Cardiac muscle cell (in vitro differentiated cells and primary cell): ENCODE results near the gene PCMTD2. TPM values are rescaled to one million over a fixed set of nuclear protein-coding genes. Genes with fewer than 3 reads are reported as not detected.

Experiments used
- DNase-seq, 2 donors: peaks; one replicate each; pipeline versions ENCODE4 v3.0.0 to v3.0.0-alpha.2; 2010 to 2017; ENCODE audit warnings: low read depth in 1 of 2, low spot score in 1 of 2
- H3K27ac ChIP-seq: fragments of 200-600 bp; sonication (generic); 2 replicates; pipeline ENCODE4 v1.5.1; 2016
- H3K27me3 ChIP-seq: fragments of 200-600 bp; sonication (generic); 2 replicates; pipeline ENCODE4 v1.6.0; 2016; ENCODE audit warnings: control low read depth
- H3K36me3 ChIP-seq: fragments of 200-600 bp; sonication (generic); 2 replicates; pipeline ENCODE4 v1.5.1; 2016; ENCODE audit warnings: control low read depth
- H3K4me1 ChIP-seq: fragments of 200-600 bp; sonication (generic); 2 replicates; pipeline ENCODE4 v1.8.1; 2017; ENCODE audit warnings: low read depth, mild to moderate bottlenecking, mixed run types
- H3K4me3 ChIP-seq: fragments of 200-600 bp; sonication (generic); 2 replicates; pipeline ENCODE4 v1.5.1; 2016; ENCODE audit warnings: mild to moderate bottlenecking
- H3K9me3 ChIP-seq: fragments of 200-600 bp; sonication (generic); 2 replicates; pipeline ENCODE4 v1.5.1; 2017; ENCODE audit warnings: low read depth, mild to moderate bottlenecking, control low read depth
- CTCF ChIP-seq: IDR thresholded peaks from 2 replicates; pipeline ENCODE4 v1.5.1; 2012; ENCODE audit warnings: low read depth, mild to moderate bottlenecking, low read length
- polyA plus RNA-seq: library from polyadenylated mRNA; unstranded; fragments of >200 nt; fragmentation: Nextera tagmentation; extraction: Ambion mirVana; gene quantifications from 2 replicates; pipeline ENCODE4 v1.2.1, GENCODE V29; 2016
- total RNA-seq: library from RNA; depleted of rRNA; stranded (reverse); fragments of >200 nt; gene quantifications from 2 replicates; pipeline ENCODE4 v1.2.3, GENCODE V29; 2016

The PCMTD2 gene
- total and polyA plus RNA-seq, 2 experiments from 2014 or later = 50.4 to 186 TPM

GRCh38 chr20:64238851-64239387, 16.6 kb upstream of the PCMTD2 start:
- Histone ChIP-seq H3K36me3 (no peaks in the 10 kb centered on the region), H3K4me3 (no peak overlapping the region), H3K27ac (no peak overlapping the region), H3K27me3 (no peaks in the 10 kb centered on the region), H3K9me3 (no peaks in the 10 kb centered on the region), H3K4me1 (no peaks in the 10 kb centered on the region)
- TF ChIP-seq CTCF = no peak
- no peak for DNase-seq

GRCh38 chr20:64239449-64240242, 15.9 kb upstream of the PCMTD2 start:
- Histone ChIP-seq H3K4me1 (no peaks in the 10 kb centered on the region), H3K27me3 (no peaks in the 10 kb centered on the region), H3K36me3 (no peaks in the 10 kb centered on the region), H3K4me3 (no peak overlapping the region), H3K9me3 (no peaks in the 10 kb centered on the region), H3K27ac (no peak overlapping the region)
- no peak for TF ChIP-seq CTCF
- DNase-seq = no peak

DNA sequence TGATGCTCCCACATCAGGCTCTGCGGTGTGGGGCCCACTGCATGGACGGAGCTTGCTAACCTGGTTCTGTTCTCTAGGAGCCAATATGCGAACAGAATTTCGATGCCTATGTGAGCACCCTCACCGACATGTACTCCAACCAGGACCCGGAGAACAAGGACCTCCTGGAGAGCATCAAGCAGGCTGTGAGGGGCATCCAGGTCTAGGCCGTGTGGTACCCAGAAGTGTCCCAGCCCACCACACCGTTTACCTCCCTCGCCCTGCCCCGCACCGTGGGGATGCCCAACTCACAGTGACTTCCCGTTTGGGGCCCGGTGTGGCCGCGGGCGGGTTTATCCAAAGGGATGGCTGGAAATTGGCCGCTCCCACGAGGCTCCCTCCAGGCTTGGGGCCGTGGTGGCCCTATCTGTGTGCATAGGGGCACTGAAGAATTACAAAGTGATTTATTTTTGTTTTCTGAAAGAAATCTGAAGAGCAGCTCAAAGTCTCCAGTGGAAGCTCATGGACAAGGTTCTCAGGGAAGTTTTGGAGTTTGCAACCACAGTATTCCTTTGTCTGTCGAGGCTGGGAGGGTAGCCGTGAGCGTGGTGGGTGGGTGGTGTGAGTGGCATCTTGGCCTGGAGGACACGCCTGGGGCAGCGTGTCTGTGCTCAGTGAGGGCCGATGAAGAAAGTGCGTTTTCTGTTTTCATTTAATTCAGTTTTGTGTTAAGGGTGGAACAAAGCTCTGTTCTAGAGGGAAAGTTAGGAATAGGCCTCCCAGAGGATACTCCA, 15.1 kb upstream of the PCMTD2 start:
- H3K4me3 ChIP-seq = no peak overlapping the region
- H3K36me3 ChIP-seq = no peaks in the 10 kb centered on the region
- H3K27ac ChIP-seq = no peak overlapping the region
- H3K27me3 ChIP-seq = no peaks in the 10 kb centered on the region
- TF ChIP-seq CTCF = no peak
- no peaks in the 10 kb centered on the region for H3K4me1 ChIP-seq
- H3K9me3 ChIP-seq = no peaks in the 10 kb centered on the region
- no peak for DNase-seq

- Histone ChIP-seq H3K27me3 (no peaks in the 10 kb centered on the region), H3K4me3 (no peak overlapping the region), H3K27ac (no peak overlapping the region), H3K36me3 (no peaks in the 10 kb centered on the region), H3K4me1 (no peaks in the 10 kb centered on the region), H3K9me3 (no peaks in the 10 kb centered on the region)
- DNase-seq = no peak
- no peak for TF ChIP-seq CTCF
Observed at GRCh38 chr20:64241061-64241460, 14.5 kb upstream of the PCMTD2 start.

DNA sequence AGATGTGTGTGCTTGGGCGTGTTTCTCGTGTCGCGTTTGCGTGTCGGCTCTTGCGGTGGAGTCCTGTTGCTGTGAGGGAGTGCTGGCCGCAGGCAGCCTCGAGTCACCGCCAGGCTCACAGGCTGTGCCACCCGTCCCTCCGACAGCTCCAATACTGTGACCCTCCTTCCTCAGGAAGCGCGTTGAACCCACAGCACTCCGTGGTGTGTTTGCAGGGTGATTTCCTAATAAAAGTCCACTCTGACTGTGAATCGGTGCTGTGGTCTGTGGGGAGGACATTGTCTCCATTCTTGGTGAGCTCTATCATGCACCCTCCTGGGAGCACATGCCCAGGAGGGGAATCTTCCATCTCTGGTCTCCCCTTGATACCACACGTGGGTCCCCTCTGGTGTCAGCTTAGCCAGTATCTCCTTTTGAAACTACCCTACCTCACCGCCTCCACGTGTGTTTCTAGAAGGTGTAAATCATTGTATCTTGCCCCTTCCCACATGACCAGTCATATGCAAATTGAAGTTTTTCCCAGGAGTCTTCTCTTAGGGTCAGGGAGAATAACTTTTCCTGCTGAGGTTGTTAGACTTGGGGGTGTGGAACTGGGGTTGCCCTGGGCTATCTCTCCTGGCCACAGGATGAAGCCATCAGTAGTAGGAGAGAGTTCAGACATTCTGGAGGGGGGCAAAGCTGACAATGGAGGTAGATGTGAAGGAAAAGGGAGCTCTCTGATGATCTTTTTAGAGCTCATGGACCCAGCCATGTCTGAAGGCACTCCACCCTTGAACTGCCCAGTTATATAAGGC, 13.3 kb upstream of the PCMTD2 start:
- H3K4me1 ChIP-seq = no peaks in the 10 kb centered on the region
- no peak for TF ChIP-seq CTCF
- no peaks in the 10 kb centered on the region for H3K27me3 ChIP-seq
- H3K4me3 ChIP-seq = no peak overlapping the region
- H3K27ac ChIP-seq = no peak overlapping the region
- no peaks in the 10 kb centered on the region for H3K9me3 ChIP-seq
- no peaks in the 10 kb centered on the region for H3K36me3 ChIP-seq
- no peak for DNase-seq
